Activated CD4-positive, alpha-beta T cell treated with anti-CD3 and anti-CD28 coated beads, Interleukin-2, amount 50 U/mL, for 48 hours (primary cell): Measurements from ENCODE around the gene DNAH17.

Experiments
- DNase-seq, 2 experiments: peaks; one replicate each; pipeline ENCODE4 v3.0.0-alpha.2; 2020

The DNAH17 gene, protein sequence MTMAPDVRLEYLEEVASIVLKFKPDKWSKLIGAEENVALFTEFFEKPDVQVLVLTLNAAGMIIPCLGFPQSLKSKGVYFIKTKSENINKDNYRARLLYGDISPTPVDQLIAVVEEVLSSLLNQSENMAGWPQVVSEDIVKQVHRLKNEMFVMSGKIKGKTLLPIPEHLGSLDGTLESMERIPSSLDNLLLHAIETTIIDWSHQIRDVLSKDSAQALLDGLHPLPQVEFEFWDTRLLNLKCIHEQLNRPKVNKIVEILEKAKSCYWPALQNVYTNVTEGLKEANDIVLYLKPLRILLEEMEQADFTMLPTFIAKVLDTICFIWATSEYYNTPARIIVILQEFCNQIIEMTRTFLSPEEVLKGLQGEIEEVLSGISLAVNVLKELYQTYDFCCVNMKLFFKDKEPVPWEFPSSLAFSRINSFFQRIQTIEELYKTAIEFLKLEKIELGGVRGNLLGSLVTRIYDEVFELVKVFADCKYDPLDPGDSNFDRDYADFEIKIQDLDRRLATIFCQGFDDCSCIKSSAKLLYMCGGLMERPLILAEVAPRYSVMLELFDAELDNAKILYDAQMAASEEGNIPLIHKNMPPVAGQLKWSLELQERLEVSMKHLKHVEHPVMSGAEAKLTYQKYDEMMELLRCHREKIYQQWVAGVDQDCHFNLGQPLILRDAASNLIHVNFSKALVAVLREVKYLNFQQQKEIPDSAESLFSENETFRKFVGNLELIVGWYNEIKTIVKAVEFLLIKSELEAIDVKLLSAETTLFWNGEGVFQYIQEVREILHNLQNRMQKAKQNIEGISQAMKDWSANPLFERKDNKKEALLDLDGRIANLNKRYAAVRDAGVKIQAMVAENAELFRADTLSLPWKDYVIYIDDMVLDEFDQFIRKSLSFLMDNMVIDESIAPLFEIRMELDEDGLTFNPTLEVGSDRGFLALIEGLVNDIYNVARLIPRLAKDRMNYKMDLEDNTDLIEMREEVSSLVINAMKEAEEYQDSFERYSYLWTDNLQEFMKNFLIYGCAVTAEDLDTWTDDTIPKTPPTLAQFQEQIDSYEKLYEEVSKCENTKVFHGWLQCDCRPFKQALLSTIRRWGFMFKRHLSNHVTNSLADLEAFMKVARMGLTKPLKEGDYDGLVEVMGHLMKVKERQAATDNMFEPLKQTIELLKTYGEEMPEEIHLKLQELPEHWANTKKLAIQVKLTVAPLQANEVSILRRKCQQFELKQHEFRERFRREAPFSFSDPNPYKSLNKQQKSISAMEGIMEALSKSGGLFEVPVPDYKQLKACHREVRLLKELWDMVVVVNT (N-terminal part only)

DNA sequence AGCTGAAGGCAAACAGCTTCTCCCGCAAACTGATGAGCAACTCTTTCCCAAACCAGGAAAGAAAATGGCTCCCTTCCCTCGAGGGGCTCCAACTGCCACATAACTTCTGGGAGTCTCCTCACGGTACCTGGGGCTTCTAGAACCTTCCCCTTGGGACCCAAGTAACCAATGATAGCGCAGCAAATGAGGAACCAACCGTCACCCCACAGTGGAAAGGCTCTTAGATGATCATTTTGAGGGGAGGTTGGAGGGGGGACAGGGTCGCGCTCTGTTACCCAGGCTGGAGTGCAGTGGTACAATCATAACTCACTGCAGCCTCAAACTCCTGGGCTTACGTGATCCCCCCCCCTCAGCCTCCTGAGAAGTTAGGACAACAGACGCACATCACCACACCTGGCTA lies at the start of gene DNAH17:
Gene DNAH17 (minus strand): TSS at position 101 of the 400 bp plus-strand sequence. CDS start 2,339 bp downstream, outside the sequence.
- DNase-seq = no peak

DNA sequence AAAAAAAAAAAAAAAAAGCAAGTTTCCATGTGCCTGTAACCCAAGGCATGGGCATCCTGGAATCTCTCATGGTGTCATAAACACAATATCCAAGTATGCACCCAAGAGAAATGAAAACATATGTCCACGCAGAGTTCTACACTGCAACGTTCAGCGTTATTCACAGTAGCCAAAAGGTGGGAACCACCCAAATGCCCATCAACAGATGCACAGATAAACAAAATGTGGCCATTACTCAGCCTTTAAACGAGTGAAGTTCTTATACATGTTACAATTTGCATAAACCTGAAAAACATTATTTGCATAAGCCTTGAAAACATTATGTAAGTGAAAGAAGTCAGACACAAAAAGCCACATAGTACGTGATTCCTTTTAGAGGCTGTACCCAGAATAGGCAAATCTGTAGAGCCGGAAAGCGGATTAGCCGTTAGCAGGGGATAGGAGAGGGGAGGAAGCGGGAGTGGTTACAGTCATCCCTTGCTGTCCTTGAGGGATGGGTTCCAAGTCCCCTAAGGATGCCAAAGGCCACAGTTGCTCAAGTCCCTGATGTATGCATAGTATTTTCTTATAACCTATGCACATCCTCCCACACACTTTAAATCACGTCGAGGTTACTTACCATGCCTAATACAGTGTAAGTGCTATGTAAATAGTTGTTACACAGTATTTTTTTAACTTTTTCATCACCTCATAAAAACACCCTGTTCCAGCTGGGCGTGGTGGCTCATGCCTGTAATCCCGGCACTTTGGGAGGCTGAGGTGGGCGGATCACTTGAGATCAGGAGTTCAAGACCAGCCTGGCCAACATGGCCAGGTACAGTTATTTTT lies 47.3 kb upstream of the DNAH17 start:
- DNase-seq = no peak

DNA sequence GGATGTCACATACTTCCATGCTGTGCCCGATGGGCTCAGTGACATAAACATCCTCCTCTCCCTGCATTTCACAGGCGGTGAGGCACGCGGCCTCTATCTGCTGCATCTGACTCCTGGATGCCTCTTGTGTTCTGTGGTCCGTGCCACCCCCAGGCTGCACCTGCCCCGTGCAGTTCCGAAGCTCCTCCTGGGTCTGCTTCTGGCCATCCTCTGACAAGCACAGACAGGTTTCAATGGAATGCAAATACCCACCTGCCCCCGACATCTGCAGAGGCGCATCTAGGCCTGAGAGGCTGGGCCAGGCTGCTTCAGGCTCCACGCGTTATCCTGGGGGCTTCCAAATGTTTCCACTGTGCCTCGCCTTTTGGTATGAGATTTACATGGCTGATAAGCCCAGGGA lies 46.3 kb upstream of the DNAH17 start:
- no peak for DNase-seq

DNA sequence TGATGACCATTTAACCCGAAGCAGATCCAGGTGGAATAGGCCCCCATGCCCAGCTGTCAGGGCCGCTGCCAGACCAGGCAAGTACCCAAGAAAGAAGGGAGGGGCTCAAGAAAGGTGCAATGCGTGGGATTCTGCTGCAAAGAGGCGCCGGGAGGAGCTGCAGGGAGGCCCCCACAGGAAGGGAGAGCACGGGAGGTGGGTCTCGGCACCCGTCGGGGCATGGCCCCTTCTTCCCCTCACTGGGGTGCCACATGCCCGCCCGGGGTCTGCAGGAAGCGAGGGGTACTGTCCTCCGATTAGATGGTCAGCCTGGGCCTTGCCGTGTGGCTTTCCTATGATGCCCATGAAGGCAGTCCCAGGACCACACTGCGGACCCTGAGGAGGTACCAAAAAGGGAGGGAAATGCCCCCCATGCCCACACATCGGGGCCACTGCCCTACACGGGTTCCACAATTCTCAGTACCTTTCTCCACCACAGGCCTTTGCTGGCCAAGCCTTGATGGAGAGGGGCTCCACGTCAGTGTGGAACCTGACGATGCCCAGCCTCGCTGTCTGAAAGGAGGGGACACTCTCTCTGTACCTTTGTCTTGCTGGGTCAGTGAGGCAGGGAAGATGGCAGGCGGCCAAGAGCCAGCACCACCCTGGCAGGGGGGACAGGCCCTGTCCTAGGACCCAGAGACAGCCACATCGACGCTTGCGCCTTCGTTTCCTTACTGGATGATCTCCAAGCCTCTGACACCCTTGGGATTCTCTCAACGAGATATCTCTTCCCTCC lies 45.5 kb upstream of the DNAH17 start:
- DNase-seq = no peak

DNA sequence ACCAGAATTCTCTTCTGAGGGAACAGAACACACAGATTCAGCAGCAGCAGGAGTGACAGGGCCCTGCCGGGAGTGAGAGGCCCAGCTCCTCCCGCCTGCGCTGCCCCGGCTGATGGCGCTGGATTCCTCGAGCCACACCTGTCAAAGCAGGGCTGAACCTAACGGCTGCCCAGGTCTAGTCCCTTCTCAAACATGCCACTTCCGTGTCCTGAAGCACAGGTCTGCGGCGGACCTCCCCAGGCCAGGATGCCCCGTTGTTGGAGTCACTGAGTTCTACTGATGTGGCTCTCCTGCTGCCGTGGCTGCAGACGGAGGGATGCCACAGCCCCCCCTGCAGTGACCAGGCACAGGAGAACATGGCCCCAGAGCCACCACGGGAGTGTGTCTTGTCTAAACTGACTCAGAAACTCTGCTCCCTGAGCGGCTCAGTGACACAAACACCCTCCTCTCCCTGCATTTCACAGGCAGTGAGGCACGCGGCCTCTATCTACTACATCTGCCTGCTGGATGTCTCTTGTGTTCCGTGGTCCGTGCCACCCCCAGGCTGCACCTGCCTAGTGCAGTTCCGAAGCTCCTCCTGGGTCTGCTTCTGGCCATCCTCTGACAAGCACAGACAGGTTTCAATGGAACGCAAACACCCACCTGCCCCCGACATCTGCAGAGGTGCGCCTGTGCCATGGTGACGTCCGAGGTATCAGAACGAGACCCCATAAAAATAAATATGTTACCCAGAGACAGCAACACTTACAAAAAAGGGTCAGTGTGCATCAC lies 44.7 kb upstream of the DNAH17 start:
- DNase-seq = no peak

DNA sequence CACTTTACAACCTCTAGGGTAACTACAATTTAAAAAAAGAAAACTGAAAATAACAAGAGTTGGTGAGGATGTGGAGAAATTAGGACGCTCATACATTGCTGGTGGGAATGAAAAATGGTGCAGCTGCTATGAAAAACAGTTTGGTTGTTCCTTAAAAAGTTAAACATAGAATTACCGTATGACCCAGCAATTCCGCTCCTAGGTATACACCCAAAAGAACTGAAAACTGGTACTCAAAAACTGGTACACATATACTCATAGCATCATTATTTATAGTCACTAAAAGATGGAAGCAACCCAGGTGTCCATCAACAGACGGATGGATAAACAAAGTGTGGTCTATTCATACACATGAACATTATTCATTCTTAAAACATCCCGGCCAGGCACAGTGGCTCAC lies 42.9 kb upstream of the DNAH17 start:
- DNase-seq = no peak

DNA sequence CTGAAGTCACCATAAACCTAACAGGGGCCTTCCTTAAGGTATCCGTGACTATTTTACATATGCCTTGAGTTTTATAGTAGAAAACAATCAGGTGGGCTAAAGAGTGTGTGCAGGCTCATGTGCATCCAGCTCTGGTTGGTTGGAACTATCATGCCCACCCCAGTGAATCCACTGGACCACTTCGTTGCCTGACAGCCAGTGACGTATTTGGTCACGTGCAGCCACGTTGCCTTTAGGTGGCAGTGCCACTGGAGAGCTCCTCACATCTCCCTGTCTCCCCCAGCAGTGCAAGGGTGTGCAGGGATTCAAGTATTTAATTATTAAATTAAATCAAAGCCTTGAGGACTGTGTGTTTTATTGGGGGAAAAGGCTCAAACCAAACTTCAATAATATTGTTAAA lies 42.1 kb upstream of the DNAH17 start:
- no peak for DNase-seq

DNA sequence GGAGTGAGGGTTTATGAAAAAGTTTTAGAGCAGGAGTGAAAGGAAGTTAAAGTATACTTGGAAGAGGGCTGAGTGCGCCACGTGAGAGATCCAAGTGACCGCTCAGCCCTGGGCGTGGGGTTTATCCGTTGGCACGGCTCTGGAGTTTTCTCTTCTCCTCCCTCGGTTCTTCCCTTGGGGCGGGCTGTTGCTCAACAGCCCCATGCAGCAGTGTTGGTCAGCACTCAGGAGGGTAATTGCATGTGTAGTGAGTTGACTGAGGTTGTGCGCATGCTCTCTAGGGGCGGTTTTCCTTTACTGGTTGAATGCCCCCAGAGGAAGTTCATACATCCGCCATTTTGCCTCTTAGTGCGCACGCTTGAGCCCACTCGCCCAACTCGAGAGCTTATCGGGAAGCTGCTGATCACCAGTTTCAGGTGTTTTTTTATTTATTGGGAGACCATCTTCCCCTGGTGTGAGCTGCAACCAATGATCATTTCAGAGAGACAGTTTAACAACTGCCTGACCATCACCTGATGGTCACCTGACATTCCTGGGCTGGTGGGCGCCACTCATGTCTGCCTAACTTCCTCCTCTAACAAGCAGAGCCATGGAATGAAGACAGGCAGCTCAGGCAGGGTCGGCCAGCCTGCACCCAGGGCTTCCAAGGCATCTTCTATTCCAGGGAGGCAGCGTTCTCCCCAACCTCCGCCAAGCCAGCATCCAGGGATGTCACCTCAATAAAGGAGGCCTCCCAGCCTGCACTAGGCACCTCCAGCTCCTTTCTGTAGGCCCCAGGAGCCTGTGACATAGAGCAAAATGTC lies 41.3 kb upstream of the DNAH17 start:
- DNase-seq = no peak

DNA sequence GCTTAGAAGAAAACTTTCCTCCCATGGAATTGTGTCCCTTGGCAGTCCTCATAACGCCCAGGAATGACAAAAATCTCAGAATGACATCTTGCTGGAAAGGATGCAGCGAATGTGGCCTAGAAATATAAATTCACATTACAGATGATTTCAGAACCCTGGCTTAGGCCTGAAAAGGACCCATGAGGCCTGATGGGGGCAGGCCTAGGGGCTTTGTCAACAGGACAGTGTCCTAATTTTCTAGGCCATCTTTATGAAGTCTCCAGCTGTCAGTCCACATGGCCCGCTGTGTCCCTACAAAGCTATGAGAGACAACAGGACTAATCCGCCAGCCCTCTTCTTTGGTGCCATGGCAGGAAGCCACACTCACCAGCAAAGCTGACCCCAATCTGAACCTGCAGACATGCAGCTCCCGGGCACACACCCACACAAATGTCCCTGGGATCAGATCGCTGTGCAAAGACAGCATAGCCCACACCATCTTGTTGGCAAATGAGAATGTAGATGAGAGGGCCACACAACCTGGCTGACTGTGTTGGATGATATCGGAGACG lies 40.4 kb upstream of the DNAH17 start:
- no peak for DNase-seq

DNA sequence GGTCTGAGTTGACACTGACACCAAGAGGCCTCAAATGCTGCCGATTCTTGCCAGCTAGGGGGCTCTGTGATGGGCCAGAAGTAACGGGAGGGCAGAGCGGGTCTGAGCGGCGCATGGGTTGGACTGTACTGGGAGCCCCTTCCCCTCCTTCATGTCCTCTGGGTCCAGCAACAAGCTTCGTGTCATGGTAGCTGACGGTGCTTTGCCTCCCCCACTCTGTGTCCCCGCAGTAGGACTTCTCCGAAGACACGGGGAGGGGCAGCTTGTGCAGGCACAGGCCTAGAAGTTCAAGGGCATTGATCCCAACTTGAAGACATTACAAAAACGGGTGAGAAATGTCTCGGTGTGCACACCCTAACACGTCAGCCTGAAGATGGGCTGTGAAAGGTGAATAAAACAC lies 39.8 kb upstream of the DNAH17 start:
- no peak for DNase-seq

DNA sequence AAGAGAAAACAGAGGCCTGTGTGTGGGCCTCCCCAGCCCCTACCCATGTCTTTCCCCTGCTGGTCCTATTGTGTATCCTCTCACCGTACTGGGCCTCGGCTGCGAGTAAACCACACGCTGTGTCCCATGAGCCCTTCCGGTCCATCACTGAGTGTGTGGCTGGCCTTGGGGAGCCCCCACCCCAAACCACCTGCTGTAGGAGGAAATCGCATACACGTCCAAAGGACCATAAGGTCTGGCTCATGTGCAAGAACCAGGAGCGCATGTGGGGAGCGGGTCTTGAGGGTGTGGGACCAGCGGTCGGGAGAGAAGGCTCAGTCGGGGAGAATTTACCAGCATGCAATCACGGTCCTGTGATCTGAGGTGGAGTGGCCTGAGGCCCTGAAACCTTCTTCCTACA lies 38.4 kb upstream of the DNAH17 start:
- no peak for DNase-seq

DNA sequence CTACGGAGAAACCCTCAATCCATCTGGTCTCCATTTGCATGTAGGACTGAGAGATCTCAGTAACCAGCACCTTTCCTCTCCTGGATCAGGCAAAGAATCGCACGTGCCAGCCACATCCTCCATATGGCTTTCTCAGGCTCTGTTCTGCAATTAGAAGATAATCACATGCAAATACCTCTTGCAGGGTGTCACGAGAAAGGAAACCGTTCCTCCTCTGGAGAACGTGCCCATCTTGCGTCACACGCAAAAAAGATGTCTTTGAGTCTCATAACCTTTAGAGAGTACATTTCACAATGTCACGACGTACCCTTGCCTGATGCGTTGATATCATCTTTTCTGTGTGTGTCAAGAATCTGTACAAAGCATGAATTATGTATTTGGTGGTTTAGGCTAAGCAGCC lies 36.2 kb upstream of the DNAH17 start:
- no peak for DNase-seq

DNA sequence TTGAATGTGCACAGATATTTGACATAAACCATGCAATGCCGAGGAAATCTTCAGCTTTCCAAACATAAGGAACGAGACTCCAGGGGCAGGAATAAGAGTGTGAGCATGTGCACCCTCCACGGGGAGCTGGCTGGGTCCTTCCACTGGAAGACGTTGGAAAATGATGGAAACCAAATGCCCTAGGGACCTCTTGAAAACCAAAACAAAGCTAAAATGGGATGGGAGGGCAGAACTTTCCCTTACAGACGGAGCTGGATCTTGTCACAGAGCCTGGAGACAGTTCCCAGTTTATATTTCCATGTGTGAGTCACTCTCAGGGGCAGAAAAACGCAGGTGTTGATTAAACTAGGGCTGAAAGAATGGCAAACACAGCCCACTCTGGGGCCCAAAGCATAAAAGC lies 34.4 kb upstream of the DNAH17 start:
- no peak for DNase-seq

DNA sequence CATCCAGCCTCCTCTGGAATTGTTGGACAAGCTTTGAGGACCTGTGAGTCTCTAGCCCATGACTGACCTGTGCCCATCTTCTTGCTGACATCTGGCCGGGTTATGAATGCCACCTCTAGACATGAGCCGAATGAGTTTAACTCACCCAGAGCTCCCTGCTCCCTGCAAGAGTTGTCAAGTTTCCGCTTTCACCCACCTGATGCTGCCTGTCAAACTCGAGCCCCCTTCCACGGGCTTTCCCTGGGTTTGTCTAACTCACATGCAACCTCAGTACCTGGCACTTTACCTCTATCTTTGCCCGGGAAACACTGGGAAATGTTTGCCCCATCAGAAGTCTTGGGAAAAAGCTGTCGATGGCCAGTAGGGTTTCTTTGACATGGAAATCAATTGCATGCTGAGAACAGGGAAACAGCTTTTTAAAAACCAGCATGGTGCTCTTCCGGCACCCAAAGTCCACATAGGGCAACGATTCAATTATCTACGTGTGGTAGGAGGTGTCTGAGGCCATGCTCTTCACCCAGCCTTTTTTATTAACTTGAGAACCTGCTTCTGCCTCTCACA lies 33.8 kb upstream of the DNAH17 start:
- no peak for DNase-seq

DNA sequence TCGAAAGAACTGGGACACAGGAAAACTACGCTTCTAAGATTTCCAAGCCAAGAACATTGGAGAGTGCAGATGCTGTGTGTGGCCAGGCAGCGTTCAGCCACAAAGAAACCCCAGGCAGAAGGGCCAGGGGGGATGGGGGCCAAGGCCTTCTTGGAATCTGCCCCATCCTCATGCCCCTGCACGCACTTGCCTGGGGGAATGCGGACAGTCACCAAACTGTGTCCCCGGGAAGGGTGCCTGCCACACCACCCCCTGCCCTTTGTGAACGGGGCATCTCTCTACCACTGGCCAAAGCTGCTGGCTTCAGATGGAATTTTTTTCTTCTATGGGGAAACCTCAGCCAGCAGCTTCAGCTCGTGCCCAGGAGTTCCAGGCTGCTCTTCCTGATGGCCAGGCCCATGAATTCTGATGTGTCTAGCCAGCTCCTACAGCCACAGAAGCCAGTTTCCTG lies 32.0 kb upstream of the DNAH17 start:
- DNase-seq = no peak

DNA sequence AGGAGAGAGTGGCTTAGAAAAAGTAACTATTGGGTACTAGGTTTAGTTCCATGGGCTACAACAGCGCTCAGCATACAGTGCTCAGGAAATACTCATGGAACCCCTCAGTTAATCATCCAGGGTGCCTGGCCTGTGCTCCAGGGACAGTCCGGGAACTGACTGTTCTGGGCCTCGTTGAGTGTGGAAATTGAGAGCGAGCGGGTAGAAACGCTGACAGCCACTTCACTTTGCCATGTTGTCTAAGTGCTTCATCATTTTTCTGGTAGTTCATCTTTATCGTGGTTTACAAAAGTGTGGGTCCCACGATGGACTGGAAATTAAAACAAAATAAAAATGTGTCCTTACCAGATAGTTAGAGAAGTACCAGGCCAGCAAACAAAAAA lies 31.6 kb upstream of the DNAH17 start:
- DNase-seq = no peak

DNA sequence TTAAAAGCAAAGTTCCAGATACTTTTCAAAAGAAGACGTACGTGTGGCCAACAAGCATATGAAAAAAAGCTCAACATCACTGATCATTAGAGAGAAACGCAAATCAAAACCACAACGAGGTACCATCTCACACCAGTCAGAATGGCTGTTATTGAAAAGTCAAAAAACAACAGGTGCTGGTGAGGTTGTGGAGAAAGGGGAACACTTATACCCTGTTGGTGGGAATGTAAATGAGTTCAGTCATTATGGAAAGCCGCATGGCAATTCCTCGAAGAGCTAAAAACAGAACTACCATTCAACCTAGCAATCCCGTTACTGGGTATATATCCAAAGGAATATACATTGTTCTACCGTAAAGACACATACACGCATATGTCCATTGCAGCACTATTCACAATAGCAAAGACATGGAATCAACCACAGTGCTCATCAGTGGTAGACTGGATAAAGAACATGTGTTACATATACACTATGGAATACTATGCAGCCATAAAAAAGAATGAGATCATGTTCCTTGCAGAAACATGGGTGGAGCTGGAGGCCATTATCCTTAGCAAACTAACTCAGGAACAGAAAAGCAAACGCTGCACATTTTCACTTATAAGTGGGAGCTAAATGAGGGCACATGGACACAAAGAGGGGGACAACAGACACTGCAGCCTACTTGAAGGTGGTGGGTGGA lies 31.1 kb upstream of the DNAH17 start:
- no peak for DNase-seq

DNA sequence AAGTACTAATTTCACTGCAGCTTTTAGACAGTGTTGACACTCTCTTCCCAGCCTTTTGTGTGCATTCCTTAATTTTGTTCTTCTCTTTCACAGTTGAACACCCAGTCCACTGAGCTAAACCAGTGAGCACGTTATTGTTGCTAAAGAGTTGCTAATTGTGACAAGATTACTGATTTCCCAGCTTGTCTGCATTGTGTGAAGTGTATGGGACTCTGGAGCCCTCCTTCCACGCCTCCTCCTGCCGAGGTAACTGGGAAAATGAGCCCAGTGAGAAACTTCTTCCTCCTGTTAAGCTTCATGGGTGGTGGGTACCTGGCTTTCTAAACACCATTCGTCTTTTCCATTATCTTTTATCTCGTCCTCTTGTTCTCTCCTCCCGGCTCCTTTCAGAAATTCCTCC lies 29.8 kb upstream of the DNAH17 start:
- no peak for DNase-seq
